SK-N-MC (cell line): ENCODE results near the gene ANP32B.

Experiments
- EZH2 ChIP-seq: fragments of 200-600 bp; sonication (generic); IDR thresholded peaks from one replicate; pipeline ENCODE4 v1.6.1; 2017; ENCODE audit warnings: antibody characterized with exemption
- POLR2AphosphoS5 ChIP-seq: IDR thresholded peaks from 2 replicates; pipeline ENCODE4 v1.6.1; 2012; ENCODE audit warnings: mild to moderate bottlenecking, low read depth, low read length, borderline replicate concordance

GRCh38 chr9:97944612-97945011, 38.5 kb upstream of the ANP32B start:
- TF ChIP-seq EZH2 (no peak), POLR2AphosphoS5 (no peak)
